ENCODE measurements around the gene VAV2.

The VAV2 gene

GRCh38 chr9:133937120-133937519, 55.0 kb downstream of the VAV2 start:
- DNase-seq (ENCODE audit: low spot score), result no peak
- TF ChIP-seq CTCF (IDR thresholded peaks at IDR 0.05; ENCODE audit: extremely low read depth, insufficient read depth, missing control alignments), result no peak
- in situ Hi-C loops (cut with MboI; ENCODE audit: low pct_unique_long_range_greater_than_20kb, low sequenced_read_pairs, unreplicated experiment), result no loop called here

- in situ Hi-C loops (cut with MboI; ENCODE audit: low pct_unique_long_range_greater_than_20kb, low sequenced_read_pairs, unreplicated experiment), result no loop called here
- no peak for TF ChIP-seq CTCF (IDR thresholded peaks at IDR 0.05; ENCODE audit: extremely low read depth, insufficient read depth, missing control alignments)
- no peak for DNase-seq (ENCODE audit: low spot score)
These were observed 56.7 kb downstream of the VAV2 start for GRCh38 chr9:133935328-133936005.

GRCh38 chr9:133934482-133935232, 57.5 kb downstream of the VAV2 start:
- in situ Hi-C loops (cut with MboI; ENCODE audit: low pct_unique_long_range_greater_than_20kb, low sequenced_read_pairs, unreplicated experiment), result no loop called here
- no peak for DNase-seq (ENCODE audit: low spot score)
- TF ChIP-seq CTCF (IDR thresholded peaks at IDR 0.05; ENCODE audit: extremely low read depth, insufficient read depth, missing control alignments), result no peak

- DNase-seq (ENCODE audit: low spot score), result no peak
- TF ChIP-seq CTCF (IDR thresholded peaks at IDR 0.05; ENCODE audit: extremely low read depth, insufficient read depth, missing control alignments), result no peak
- in situ Hi-C loops (cut with MboI; ENCODE audit: low pct_unique_long_range_greater_than_20kb, low sequenced_read_pairs, unreplicated experiment), result no loop called here
These were observed 58.6 kb downstream of the VAV2 start for GRCh38 chr9:133933426-133934026.

- no peak for DNase-seq (ENCODE audit: low spot score)
- no peak for TF ChIP-seq CTCF (IDR thresholded peaks at IDR 0.05; ENCODE audit: extremely low read depth, insufficient read depth, missing control alignments)
- in situ Hi-C loops (cut with MboI; ENCODE audit: low pct_unique_long_range_greater_than_20kb, low sequenced_read_pairs, unreplicated experiment), result no loop called here
These were observed 59.5 kb downstream of the VAV2 start for GRCh38 chr9:133932633-133933032.

- no peak for TF ChIP-seq CTCF (IDR thresholded peaks at IDR 0.05; ENCODE audit: extremely low read depth, insufficient read depth, missing control alignments)
- DNase-seq (ENCODE audit: low spot score), result no peak
- in situ Hi-C loops (cut with MboI; ENCODE audit: low pct_unique_long_range_greater_than_20kb, low sequenced_read_pairs, unreplicated experiment), result no loop called here
These were observed 59.9 kb downstream of the VAV2 start for GRCh38 chr9:133932181-133932580.

Measured in GM13977 (cell line).